ENCODE measurements around the gene ZNF624. TPM values are rescaled to one million over a fixed set of nuclear protein-coding genes. Genes with fewer than 3 reads are reported as not detected.
A peak's percentile ranks its signal among the peaks of the same experiment; 100 is the strongest.

Gene ZNF624
- total RNA-seq, 3 donors from 2014 or later = 3.5 to 10.0 (median 3.6) TPM

DNA sequence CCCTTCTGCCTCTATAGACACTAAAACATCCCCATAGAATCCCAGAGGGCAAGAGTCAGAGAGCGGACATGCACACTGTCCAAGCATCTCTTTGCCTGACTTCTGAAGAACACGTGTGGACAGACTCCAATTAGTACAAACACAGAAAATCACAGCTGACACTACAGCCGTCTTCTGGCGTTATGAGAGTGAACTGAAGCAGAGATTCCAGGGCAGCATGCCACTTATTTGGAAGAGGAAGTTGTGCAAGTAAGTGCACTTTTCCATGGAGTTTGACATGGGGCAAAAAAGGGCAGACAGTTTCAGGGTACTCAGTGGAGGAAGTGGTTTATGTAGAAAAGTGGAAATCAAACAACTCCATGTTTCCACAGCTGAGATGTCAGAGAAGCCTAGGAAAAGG, 67.9 kb downstream of the ZNF624 start:
- no peak for TF ChIP-seq POLR2AphosphoS5 (IDR thresholded peaks at IDR 0.05)
- TF ChIP-seq POLR2A (IDR thresholded peaks at IDR 0.05) = no peak
- TF ChIP-seq, protein P1, sequence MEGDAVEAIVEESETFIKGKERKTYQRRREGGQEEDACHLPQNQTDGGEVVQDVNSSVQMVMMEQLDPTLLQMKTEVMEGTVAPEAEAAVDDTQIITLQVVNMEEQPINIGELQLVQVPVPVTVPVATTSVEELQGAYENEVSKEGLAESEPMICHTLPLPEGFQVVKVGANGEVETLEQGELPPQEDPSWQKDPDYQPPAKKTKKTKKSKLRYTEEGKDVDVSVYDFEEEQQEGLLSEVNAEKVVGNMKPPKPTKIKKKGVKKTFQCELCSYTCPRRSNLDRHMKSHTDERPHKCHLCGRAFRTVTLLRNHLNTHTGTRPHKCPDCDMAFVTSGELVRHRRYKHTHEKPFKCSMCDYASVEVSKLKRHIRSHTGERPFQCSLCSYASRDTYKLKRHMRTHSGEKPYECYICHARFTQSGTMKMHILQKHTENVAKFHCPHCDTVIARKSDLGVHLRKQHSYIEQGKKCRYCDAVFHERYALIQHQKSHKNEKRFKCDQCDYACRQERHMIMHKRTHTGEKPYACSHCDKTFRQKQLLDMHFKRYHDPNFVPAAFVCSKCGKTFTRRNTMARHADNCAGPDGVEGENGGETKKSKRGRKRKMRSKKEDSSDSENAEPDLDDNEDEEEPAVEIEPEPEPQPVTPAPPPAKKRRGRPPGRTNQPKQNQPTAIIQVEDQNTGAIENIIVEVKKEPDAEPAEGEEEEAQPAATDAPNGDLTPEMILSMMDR (IDR thresholded peaks at IDR 0.05) = no peak
- no peak for DNase-seq (ENCODE audit: low spot score in 2 of 2)
- Histone ChIP-seq H3K27me3 (no peaks in the 10 kb centered on the region), H3K4me3 (no peak overlapping the region), H3K4me1 (no peaks in the 10 kb centered on the region), H3K9me3 (no peaks in the 10 kb centered on the region), H3K36me3 (no peaks in the 10 kb centered on the region), H3K27ac (no peak overlapping the region)
- intact Hi-C loops (cut with DNase I; ENCODE audit: low total_unique reads) = no loop called here

DNA sequence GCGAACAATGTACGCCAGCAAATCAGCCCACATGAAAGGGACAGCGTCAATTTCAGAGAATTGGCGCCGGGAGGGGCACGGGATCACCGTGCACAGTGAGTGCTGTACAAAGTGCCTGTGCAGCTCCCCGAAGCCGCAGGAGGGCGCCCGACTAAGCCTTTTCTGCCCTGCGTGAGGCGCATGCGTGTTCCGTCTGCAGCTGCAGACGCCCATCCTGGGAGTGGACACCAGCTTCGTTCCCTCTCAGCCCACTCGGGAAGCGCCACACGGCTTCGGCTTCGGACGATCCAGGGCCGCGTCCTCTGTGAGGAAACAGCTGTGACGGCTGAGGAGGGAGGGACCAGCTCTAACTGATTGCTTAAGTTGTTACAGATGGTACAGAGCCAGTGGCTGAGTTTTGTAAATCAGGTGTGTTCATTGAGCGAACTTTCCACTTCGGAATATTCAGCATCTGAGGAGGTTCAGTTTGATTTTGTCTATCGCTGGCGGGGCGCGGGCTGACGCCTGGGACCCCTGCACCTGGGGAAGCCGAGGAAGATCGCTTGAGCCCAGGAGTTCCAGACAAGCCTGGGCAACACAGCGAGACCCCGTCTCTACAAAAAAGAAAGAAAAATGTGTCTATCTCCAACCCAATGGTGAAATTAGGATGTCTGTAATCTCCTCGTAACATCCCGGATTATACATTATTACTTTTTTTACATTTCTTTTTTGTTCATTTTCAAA, 69.2 kb downstream of the ZNF624 start:
- intact Hi-C loops (cut with DNase I; ENCODE audit: low total_unique reads) = no loop called here
- DNase-seq (ENCODE audit: low spot score in 2 of 2) = peak; percentile 83 to 89
- TF ChIP-seq POLR2A (IDR thresholded peaks at IDR 0.05) (no peak), POLR2AphosphoS5 (IDR thresholded peaks at IDR 0.05) (peak in 1 of 3 donors; percentile 59)
- TF ChIP-seq, protein P1 (IDR thresholded peaks at IDR 0.05) = peak; percentile 61 to 79 (median 76)
- no peaks in the 10 kb centered on the region for H3K27me3 ChIP-seq
- no peaks in the 10 kb centered on the region for H3K9me3 ChIP-seq
- H3K4me1 ChIP-seq = no peaks in the 10 kb centered on the region
- H3K27ac ChIP-seq = peak overlapping the region in 1 of 2 donors; percentile 16
- H3K36me3 ChIP-seq = no peaks in the 10 kb centered on the region
- H3K4me3 ChIP-seq = peak overlapping the region; percentile 12 to 63 (median 50)

DNA sequence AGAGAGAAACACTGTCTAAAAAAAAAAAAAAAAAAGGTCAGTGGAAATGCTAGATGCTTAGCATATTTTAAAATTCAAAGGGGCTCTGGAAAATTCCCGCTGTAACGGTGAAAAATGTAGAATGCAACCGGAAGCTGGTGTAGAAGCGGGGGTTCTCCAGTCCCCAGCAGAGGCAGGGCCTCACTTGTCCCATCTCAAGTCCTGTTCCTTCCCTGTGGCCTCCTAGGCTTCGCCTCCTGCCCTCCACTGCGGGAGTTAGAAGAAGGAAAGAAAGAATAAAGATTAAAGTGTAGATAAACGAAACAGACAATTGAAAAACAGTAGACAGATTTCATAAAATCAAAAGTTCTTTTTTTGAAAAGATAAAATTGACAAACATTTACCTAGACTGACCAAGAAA, 69.9 kb downstream of the ZNF624 start:
- Histone ChIP-seq H3K9me3 (no peaks in the 10 kb centered on the region), H3K27ac (no peak overlapping the region), H3K4me1 (no peaks in the 10 kb centered on the region), H3K4me3 (peak overlapping the region in 2 of 3 donors; percentile 50 to 63), H3K36me3 (no peaks in the 10 kb centered on the region), H3K27me3 (no peaks in the 10 kb centered on the region)
- intact Hi-C loops (cut with DNase I; ENCODE audit: low total_unique reads) = no loop called here
- TF ChIP-seq POLR2A (IDR thresholded peaks at IDR 0.05) (no peak), POLR2AphosphoS5 (IDR thresholded peaks at IDR 0.05) (no peak)
- TF ChIP-seq, protein P1 (IDR thresholded peaks at IDR 0.05) = no peak
- no peak for DNase-seq (ENCODE audit: low spot score in 2 of 2)

DNA sequence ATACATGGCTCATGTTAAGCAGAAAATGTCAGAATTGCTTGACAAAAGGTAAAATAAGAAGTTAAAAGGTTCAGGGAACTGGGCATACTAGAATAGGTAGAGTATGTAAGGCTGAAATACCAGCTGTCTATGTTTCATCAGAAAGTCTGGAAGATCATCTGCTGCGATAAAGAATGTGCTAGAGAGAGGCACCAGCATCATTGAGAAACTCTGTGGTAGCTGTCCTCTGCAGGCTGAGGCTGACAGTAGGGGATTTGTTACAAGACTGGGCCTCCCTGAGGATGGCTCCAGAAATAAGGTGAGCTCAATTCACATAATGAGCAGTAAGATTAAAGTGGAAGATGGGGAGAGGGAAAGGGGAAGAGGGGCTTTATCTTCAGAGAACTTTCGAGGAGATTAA, 80.2 kb downstream of the ZNF624 start:
- DNase-seq (ENCODE audit: low spot score in 2 of 2) = no peak
- no peaks in the 10 kb centered on the region for H3K9me3 ChIP-seq
- no peak overlapping the region for H3K27ac ChIP-seq
- TF ChIP-seq POLR2A (IDR thresholded peaks at IDR 0.05) (no peak), POLR2AphosphoS5 (IDR thresholded peaks at IDR 0.05) (no peak)
- TF ChIP-seq, protein P1 (IDR thresholded peaks at IDR 0.05) = no peak
- intact Hi-C loops (cut with DNase I; ENCODE audit: low total_unique reads) = no loop called here
- no peak overlapping the region for H3K4me3 ChIP-seq
- no peaks in the 10 kb centered on the region for H3K27me3 ChIP-seq
- H3K36me3 ChIP-seq = no peaks in the 10 kb centered on the region
- no peaks in the 10 kb centered on the region for H3K4me1 ChIP-seq

Other genes starting within 250 kb of the ZNF624 start
- gene TRPV2, start 238.3 kb downstream of the ZNF624 start, total RNA-seq = 10 to 100 TPM in 2 of 3 donors, 1 to 10 TPM in 1; 6.6 to 14.2 (median 11.3) TPM
- 1 to 10 TPM; 1.5 to 3.3 (median 1.6) TPM for gene LRRC75A, start 161.7 kb downstream of the ZNF624 start, total RNA-seq
- 10 to 100 TPM in 1 of 3 donors, 1 to 10 TPM in 2; 6.2 to 12.1 (median 7.2) TPM for gene ZNF287, start 84.6 kb downstream of the ZNF624 start, total RNA-seq
- gene CCDC144A, start 36.4 kb upstream of the ZNF624 start, total RNA-seq = 10 to 100 TPM in 1 of 3 donors, 1 to 10 TPM in 2; 1.8 to 20.6 (median 3.9) TPM

Data from breast epithelium (tissue), 4 donors.